Activated CD8-positive, alpha-beta memory T cell treated with anti-CD3 and anti-CD28 coated beads for 36 hours (primary cell): ENCODE results near the gene MDFIC. TPM values are rescaled to one million over a fixed set of nuclear protein-coding genes. Genes with fewer than 3 reads are reported as not detected.
"Not testable (repeated sequence)": the region's sequence is repeated elsewhere in the genome, so short reads cannot be mapped to it uniquely, and the experiment has no call there.

Experiments
- CTCF ChIA-PET: fragments of 350-600 bp; sonication (Branson Sonifier 250); formaldehyde crosslinking; loops from one replicate; lab custom pipeline; 2021; ENCODE audit warnings: antibody characterized with exemption; lab: Charles Lee
- POLR2A ChIA-PET: fragments of 350-600 bp; sonication (Branson Sonifier 250); formaldehyde crosslinking; loops from one replicate; lab custom pipeline; 2021; ENCODE audit warnings: antibody characterized with exemption; lab: Charles Lee
- total RNA-seq, 2 experiments: library from RNA; stranded (reverse); gene quantifications; one replicate each; pipeline ENCODE4 v1.2.3, GENCODE V29; 2021

Gene MDFIC, protein sequence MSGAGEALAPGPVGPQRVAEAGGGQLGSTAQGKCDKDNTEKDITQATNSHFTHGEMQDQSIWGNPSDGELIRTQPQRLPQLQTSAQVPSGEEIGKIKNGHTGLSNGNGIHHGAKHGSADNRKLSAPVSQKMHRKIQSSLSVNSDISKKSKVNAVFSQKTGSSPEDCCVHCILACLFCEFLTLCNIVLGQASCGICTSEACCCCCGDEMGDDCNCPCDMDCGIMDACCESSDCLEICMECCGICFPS
- total RNA-seq = 100 to 1,000 TPM; 107 to 113 TPM

GRCh38 chr7:114922026-114922651 is at the start of gene MDFIC:
Gene MDFIC, plus strand, starts transcription at chr7:114922094. Its CDS starts 940 bp downstream, at chr7:114923034.
- ChIA-PET POLR2A (interaction anchor here (2.5 kb wide), 1 partner anchor 20 kb away, joined by 8 read pairs; no protein-coding TSS in a partner anchor), CTCF (interaction anchor here (1.2 kb wide), 1 partner anchor 57 kb away, joined by 4 read pairs; no protein-coding TSS in a partner anchor)

GRCh38 chr7:114874170-114874569 is 47.7 kb upstream of the MDFIC start:
- POLR2A ChIA-PET = no interaction called here
- CTCF ChIA-PET = interaction anchor here (1.1 kb wide), 1 partner anchor 9 kb away, joined by 3 read pairs; no protein-coding TSS in a partner anchor

DNA sequence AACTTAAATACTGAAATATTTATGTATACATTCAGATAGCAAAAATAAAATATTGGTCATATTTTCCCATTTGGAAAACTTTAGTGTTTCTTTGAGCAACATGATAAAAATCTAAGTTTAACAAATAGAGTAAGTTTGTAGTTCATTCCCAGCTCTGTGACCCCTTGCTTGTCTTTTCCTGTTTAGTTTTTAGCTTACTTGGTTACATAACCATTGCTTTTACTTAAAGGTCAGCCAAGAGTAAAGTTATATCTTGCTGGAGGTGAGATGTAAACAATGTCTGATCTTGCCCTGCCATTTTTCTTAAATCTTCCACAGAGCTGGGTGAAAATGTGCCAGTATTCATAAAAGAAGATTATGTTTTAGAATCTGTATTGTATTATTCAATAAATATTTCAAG is 46.7 kb upstream of the MDFIC start:
- CTCF ChIA-PET = no interaction called here
- POLR2A ChIA-PET = no interaction called here

DNA sequence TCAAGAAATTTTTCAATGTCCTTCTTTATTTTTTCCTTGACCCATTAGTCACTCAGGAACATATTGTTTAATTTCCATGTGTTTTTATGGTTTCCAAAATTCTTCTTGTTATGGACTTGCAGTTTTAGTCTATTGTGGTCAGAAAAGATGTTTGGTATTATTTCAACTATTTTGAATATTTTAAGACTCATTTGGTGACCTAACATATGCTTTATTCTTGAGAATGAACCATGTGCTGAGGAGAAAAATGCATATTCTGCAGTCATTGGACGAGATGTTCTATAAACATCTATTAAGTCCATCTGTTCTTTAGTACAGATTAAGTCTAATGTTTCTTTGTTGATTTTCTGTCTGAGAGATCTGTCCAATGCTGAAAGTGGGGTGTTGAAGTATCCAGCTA is 42.3 kb upstream of the MDFIC start:
- ChIA-PET POLR2A (no interaction called here), CTCF (no interaction called here)

DNA sequence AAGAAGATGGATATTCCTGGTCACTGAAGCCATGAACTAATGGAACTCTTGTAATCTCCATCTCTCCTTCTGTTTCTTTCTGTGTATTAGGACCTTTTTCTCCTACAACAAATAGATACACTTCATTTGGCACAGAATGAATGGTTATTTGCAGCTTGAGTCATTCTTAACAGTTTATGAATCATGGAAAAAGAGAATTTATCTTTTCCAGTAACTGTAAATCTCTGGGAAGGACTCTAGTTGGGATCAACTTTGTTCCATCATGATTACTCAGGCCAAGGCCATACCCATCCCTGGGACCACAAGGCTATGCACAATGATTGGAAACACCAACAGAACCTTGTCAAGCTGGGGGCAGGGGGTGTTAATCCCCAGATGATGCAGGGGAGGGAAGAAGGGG is 36.1 kb upstream of the MDFIC start:
- ChIA-PET POLR2A (no interaction called here), CTCF (no interaction called here)

GRCh38 chr7:114886241-114886640 is 35.7 kb upstream of the MDFIC start:
- CTCF ChIA-PET = no interaction called here

DNA sequence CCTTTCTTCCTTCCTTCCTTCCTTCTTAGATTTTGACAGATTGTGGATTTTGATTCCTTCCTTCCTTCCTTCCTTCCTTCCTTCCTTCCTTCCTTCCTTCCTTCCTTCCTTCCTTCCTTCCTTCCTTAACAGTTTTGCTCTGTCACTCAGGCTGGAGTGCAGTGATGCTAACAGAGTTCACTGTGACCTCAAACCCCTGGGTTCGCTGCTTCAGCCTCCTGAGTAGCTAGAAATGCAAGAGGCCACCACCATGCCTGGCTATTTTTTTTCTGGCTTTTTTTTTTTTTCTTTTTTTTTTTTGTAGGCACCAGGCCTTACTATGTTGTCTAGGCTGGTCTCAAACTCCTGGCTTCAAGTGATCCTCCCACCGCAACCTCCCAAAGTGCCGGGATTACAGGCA is 32.8 kb upstream of the MDFIC start:
- POLR2A ChIA-PET = interaction anchor here (0.6 to 1.0 kb wide), 3 partner anchors 23 to 75 kb away, joined by 3 to 5 read pairs (median 3); no protein-coding TSS in a partner anchor

More at GRCh38 chr7:114886241-114886640, 35.7 kb upstream of the MDFIC start:
- POLR2A ChIA-PET = no interaction called here

GRCh38 chr7:114889646-114890285 is 32.1 kb upstream of the MDFIC start:
- ChIA-PET POLR2A (interaction anchor here (0.6 to 1.0 kb wide), 3 partner anchors 24 to 76 kb away, joined by 3 to 5 read pairs (median 3); no protein-coding TSS in a partner anchor), CTCF (no interaction called here)

More for the DNA sequence above, 32.8 kb upstream of the MDFIC start:
- CTCF ChIA-PET = not testable (repeated sequence)

DNA sequence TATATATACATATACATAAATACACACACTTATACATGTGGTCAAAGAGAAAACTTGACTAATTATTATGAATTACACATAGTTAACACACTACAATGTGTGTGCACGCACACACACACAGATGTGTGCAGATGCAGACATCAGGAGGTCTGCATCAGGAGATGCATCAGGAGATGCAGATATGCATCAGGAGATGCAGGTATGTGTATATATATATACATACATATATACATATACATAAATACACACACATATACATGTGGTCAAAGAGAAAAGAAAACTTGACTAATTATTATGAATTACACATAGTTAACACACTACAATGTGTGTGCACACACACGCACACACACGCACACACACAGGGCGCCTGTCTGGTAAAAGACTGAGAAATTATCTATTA is 31.3 kb upstream of the MDFIC start:
- ChIA-PET CTCF (no interaction called here), POLR2A (no interaction called here)

- ChIA-PET POLR2A (no interaction called here), CTCF (no interaction called here)
These were observed 21.8 kb upstream of the MDFIC start for GRCh38 chr7:114900127-114900526.

- ChIA-PET CTCF (no interaction called here), POLR2A (no interaction called here)
These were observed 20.1 kb upstream of the MDFIC start for GRCh38 chr7:114901771-114902170.

DNA sequence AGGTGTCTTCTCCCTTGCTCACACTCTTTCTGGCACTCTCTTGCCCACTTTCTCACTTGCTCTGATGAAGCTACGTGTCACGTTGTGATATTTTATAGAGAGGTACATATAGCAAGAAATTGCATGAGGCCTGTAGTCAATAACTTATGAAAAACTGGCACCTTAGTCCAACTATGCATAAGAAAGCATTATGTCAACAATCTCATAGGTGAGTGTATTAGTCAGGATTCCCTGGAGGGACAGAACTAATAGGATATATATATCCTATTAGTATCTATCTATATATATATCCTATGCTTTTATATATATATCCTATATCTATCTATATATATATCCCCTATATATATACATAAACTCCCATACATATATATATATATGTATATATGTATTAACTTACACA is 18.8 kb upstream of the MDFIC start:
- CTCF ChIA-PET = no interaction called here
- POLR2A ChIA-PET = no interaction called here

GRCh38 chr7:114910787-114911186 is 11.1 kb upstream of the MDFIC start:
- ChIA-PET POLR2A (no interaction called here), CTCF (no interaction called here)

DNA sequence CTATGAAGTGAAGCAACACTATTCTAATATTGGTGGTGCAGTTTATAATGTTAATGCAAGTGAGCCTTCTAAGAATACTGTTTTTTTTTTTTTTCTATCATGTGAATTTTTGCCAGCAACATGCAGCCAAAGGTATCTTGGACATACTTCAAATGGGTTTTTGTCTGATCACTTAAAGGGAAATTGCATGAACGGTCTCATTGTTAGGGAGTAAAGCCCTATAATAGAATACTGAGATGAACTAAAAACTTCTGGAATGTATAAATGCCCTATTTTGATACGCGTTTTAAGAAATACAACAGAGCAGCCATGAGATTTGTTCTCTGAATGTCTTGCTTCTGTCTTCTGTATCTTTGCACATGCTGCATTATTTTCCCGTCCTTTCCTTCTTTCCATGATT is 10.5 kb upstream of the MDFIC start:
- CTCF ChIA-PET = no interaction called here
- POLR2A ChIA-PET = no interaction called here

- ChIA-PET POLR2A (interaction anchor here (0.6 kb wide), 1 partner anchor 52 kb away, joined by 3 read pairs; no protein-coding TSS in a partner anchor), CTCF (interaction anchor here (1.1 kb wide), 1 partner anchor 29 kb away, joined by 3 read pairs; no protein-coding TSS in a partner anchor)
These were observed 5.5 kb upstream of the MDFIC start for GRCh38 chr7:114916261-114916892.

DNA sequence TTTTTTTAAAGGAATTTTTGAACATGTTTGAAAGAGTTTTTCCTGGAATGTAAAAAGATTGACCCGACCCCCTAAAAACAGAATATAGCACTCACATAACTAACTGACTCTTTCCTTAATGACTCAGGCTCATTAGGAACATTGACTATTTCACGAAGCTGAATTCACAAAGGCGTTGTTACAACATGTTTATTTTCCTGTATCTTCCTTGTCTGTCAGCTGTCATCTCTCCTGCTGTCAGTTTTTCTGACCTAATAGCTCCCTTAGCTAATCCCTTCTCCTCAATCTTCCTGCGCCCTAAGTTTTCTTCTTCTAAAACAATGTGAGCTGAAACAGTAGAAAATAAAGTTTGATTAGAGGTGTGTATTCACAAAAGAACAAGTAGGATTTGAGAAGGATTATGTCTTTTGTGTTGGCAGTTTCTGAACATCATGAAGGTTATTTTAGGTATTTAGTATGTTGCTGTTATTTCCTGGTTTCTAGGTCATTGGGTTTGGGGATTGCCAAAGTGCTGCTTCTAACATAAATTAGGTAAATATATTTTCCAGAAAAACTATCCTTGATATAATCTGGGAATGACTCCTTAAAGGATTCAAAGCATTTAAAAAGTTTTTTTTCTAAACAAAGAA is 4.6 kb upstream of the MDFIC start:
- POLR2A ChIA-PET = no interaction called here
- CTCF ChIA-PET = interaction anchor here (1.1 kb wide), 1 partner anchor 30 kb away, joined by 3 read pairs; no protein-coding TSS in a partner anchor

GRCh38 chr7:114919587-114919986 is 2.3 kb upstream of the MDFIC start:
- CTCF ChIA-PET = no interaction called here
- POLR2A ChIA-PET = no interaction called here

DNA sequence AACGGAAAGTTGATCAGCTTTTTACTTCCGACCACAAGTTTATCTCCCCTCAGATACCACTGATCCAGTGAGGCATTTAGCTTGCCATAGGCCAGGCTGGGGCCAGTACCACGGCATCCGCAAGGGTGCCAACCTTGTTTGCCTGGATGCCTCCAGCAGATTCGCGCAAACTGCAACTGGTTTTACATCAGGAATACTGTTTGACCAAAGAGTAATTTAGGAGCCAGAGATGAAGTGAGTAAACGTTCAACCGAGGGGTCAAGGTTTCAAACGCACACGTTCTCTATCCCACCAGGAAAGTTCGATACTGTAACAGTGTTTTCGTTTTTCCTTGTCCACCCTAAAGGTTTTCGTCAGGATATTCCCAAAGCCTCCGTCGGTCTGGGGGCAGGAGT is 266 bp upstream of the MDFIC start:
- ChIA-PET POLR2A (interaction anchor here (0.6 kb wide), 1 partner anchor 32 kb away, joined by 3 read pairs; no protein-coding TSS in a partner anchor), CTCF (no interaction called here)
